Tibial nerve (tissue), 4 donors: Measurements from ENCODE around the gene ZNF628.

ENCODE experiments used
- CTCF ChIP-seq, 5 experiments: fragments of 200-600 bp in 3 of 5; fragments of 450-650 bp in 2 of 5; sonication (generic) in 3 of 5; IDR thresholded peaks; one replicate each; pipeline ENCODE4 v1.5.1; 2016 to 2019; ENCODE audit warnings: antibody characterized with exemption in 5 of 5, mild to moderate bottlenecking in 3 of 5, moderate library complexity in 2 of 5
- EP300 ChIP-seq, 2 donors: sonication (generic); formaldehyde crosslinking; IDR thresholded peaks; one replicate each; pipeline ENCODE4 v1.6.1; 2017; ENCODE audit warnings: antibody characterized with exemption in 2 of 2, mild to moderate bottlenecking in 1 of 2
- POLR2A ChIP-seq, 2 donors: fragments of 450-650 bp; IDR thresholded peaks; one replicate each; pipeline ENCODE4 v1.6.1; 2017; ENCODE audit warnings: antibody characterized with exemption in 2 of 2, mild to moderate bottlenecking in 2 of 2, moderate library complexity in 2 of 2

GRCh38 chr19:55472463-55472862 lies 4.0 kb upstream of the ZNF628 start:
- no peak for TF ChIP-seq CTCF (IDR thresholded peaks at IDR 0.05)
- TF ChIP-seq POLR2A (IDR thresholded peaks at IDR 0.05), result no peak
- TF ChIP-seq EP300 (IDR thresholded peaks at IDR 0.05), result no peak
